HG03139 (cell line): Measurements from ENCODE around the gene RPRD1B.
"Not testable (repeated sequence)": the region's sequence is repeated elsewhere in the genome, so short reads cannot be mapped to it uniquely, and the experiment has no call there.

Experiments used
- ATAC-seq: cut with Tn5 transposase; IDR thresholded peaks from one replicate; pipeline ENCODE4 v1.9.1; 2021; ENCODE audit not compliant: unreplicated experiment

RPRD1B gene

GRCh38 chr20:38001173-38001875, 32.2 kb upstream of the RPRD1B start:
- ATAC-seq = no peak

- no peak for ATAC-seq
These were observed 31.6 kb upstream of the RPRD1B start for GRCh38 chr20:38001981-38002380.

DNA sequence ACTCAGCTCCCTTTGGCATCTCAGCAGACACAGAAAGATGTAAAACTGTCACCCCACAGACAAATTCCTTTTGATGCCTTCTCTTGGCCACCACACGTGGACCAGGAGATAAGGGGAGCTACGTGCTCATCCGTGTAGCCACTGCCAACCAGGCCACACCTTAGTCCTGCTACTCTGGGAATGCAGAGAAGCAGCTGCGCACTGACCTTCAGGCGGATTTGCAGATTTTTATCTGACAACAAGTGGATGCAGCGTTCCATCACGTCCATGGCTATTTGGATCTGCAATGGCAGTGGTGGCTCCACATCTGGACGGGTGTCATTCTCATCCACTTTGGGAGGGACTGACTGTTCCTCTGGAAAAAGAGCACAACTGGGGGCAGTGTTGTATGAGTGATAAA, 31.1 kb upstream of the RPRD1B start:
- no peak for ATAC-seq

DNA sequence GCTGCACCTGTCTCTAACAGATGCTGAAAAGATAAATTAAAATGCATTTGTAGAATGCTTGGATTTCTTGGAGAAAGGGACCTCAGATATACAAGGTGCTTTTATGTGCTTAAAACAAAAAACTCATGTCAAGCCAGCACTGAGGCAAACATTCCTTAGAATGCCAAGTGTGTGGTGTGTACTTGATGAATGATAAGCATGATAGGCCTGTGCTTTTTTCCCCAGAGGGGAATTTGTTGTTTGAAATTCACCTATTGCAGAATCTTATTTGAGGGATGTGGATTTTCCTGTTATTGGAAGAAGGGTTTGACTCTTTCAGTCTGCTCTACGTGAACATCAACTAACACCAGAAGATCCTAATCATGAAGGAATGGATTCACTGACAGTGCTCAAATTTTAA, 29.1 kb upstream of the RPRD1B start:
- no peak for ATAC-seq

DNA sequence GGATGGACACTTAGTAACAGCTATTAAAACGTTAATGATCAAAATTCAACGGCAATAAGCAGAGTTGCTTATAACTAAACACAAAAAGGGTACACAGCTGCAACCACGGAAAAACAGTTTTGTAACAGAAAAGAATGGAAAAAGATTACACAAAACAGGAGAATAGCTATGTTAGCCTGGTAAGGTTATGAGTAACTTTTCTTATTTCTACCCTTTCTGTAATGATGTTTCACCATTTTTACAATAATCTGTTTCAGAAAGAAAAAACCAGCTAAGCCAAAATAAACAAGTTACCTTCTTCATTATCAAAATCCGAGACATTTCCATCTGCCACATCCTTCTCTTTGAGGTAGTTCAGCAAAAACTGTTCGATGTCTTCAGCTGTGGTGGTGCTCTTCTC, 27.6 kb upstream of the RPRD1B start:
- ATAC-seq = no peak

DNA sequence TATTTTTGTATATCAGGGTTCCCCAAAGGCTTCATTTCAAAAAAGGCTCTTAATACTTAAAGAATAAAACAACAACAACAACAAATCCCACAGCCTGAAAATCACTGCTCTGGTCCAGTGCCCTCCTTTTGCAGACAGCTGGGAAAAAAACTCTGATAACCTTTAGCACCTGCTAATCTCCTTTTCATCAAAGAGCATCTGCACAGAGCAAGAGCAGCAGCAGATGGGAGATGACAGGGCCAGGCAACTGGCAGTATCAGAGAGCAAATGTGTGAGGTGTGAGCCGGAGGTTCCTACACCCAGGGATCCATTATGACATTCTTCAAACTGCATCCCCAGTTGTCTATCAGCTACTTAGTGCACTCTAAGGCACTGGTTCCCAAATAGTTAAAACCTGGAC, 26.0 kb upstream of the RPRD1B start:
- no peak for ATAC-seq

DNA sequence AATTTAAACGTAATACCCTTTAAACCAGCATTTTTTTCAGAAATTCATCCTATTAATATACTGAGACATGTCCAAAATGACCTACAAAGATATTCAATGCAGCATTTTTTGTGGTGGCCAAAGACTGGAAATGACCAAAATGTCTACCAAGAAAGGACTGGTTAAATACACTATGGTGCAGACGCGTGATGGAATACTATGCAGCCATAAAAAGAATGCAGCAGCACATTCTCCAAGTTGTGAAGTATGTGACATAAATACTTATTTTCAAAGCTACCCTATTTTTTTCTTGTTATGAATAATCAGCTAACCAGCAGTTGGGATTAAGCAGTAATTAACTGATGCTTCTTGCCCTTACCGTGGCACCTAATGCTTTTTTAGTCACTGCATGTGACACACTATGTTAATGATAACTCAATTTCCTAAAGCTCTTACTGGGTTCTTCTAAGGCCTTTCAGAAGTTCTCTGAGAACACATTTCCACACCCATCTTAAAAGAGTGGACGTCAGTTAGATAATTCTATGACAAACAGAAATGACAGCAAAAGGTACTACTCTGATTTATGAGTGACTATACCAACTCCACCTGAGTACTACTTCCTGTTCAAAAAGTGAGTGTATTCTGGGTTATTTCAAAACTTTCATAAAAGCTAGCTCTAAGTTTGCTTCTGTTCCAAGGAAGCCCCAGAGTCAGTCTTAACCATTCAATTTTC, 25.2 kb upstream of the RPRD1B start:
- ATAC-seq = no peak

- not testable (repeated sequence) for ATAC-seq
These were observed 24.1 kb upstream of the RPRD1B start for GRCh38 chr20:38009416-38009815.

- no peak for ATAC-seq
These were observed 21.9 kb upstream of the RPRD1B start for GRCh38 chr20:38011696-38012095.

- no peak for ATAC-seq
These were observed 21.2 kb upstream of the RPRD1B start for GRCh38 chr20:38012332-38012731.

- ATAC-seq = no peak
These were observed 19.7 kb upstream of the RPRD1B start for GRCh38 chr20:38013887-38014286.

DNA sequence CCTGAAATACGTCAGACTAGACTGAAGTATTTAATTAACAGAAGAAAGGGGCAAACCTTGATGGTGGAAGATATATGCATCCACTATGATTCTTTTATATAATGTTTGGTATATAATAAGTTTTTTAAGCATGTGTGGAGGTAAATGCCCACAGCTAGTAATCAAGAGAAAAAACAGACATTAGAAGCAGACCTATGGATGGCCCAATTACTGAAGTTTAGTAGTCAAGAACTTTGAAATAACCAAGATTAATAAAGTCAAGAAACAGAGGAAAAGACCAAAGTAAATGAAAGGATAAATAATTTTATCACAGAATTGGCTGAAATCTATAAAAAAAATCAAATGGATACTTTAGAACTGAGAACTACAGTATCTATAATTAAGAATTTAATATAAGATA, 15.6 kb upstream of the RPRD1B start:
- no peak for ATAC-seq

- ATAC-seq = no peak
These were observed 15.2 kb upstream of the RPRD1B start for GRCh38 chr20:38018385-38018784.

- no peak for ATAC-seq
These were observed 12.3 kb upstream of the RPRD1B start for GRCh38 chr20:38021087-38021772.

GRCh38 chr20:38023181-38024001, 10.2 kb upstream of the RPRD1B start:
- ATAC-seq = no peak

DNA sequence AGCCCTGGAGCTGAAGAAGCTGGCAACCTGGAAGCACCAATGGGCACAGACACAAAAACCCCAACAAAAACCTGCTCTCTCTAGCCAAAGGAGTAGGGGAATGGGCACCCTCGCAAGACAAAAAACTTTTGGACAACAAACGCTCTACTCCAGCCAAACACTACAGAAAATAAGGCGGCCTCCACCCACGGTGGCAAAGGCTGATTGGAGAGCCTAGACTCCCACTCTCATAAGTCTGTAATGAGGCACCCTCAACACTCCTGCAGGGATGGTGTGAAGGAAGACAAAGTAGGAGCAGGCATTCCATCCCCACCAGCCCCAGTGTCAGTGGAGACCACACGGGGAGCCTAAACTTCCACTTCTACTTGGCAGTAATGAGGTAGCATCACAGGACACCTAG, 9.1 kb upstream of the RPRD1B start:
- ATAC-seq = no peak

GRCh38 chr20:38029453-38029852, 4.1 kb upstream of the RPRD1B start:
- no peak for ATAC-seq

DNA sequence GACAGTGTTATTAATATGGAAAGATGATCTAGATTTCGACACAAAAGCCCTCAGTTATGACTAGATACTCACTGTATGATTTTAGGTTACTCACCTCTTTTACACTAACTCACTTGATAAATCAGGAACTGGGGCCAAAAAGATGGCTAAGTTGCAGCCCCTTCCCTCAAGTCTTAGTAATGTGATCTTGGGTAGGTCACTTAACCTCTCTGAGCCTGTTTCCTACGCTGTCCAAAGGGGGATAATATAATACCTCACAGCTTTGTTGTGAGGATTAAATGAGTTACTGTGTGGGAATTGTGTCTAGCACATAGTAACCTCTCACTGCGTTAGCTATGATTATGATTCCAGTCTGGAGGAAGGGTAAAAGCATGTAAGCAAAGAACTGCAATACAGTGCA, 1.6 kb upstream of the RPRD1B start:
- no peak for ATAC-seq

GRCh38 chr20:38032585-38033329, 789 bp upstream of the RPRD1B start:
- peak; percentile 35 for ATAC-seq

- ATAC-seq = no peak
These were observed 633 bp downstream of the RPRD1B start for GRCh38 chr20:38034108-38034649.
